ENCODE results near the gene TRPC5OS.

DNA sequence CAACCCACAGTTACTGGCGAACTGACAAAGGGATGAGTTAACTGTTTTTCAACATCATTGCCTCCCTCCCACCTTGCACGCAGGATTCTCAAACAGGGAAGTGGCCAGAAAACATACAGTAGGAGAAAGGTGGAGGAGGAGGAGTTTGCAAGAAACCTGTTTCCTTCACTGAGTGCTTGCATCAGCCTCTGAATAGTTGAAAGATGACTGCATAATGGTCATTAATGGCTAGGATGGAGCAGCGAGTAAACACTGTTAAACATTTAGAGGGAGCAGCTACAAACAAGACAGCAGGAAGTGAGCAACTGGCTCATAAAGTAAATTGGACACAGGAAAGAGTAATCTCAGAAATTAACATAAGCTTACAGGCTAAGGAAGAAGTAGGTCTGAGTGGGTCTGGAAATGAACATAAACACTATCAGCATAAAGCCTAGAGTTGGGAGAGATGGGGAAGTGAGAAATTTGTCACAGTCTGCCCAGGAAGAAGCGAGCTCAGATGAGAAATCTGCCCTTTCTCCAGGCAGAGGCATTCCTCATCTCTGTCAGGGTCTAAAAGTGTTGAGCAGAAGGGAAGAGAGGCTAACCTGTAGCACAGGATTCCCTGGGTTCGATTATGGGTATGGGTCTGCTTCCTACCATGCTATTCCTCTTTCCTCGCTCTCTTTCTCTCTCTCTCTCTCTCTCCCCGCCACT is 38.6 kb downstream of the TRPC5OS start:
- TF ChIP-seq, protein P1, sequence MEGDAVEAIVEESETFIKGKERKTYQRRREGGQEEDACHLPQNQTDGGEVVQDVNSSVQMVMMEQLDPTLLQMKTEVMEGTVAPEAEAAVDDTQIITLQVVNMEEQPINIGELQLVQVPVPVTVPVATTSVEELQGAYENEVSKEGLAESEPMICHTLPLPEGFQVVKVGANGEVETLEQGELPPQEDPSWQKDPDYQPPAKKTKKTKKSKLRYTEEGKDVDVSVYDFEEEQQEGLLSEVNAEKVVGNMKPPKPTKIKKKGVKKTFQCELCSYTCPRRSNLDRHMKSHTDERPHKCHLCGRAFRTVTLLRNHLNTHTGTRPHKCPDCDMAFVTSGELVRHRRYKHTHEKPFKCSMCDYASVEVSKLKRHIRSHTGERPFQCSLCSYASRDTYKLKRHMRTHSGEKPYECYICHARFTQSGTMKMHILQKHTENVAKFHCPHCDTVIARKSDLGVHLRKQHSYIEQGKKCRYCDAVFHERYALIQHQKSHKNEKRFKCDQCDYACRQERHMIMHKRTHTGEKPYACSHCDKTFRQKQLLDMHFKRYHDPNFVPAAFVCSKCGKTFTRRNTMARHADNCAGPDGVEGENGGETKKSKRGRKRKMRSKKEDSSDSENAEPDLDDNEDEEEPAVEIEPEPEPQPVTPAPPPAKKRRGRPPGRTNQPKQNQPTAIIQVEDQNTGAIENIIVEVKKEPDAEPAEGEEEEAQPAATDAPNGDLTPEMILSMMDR (IDR thresholded peaks at IDR 0.05): no peak
- no peak for TF ChIP-seq POLR2A (IDR thresholded peaks at IDR 0.05)
- no peak for TF ChIP-seq POLR2AphosphoS5 (IDR thresholded peaks at IDR 0.05)
